Measurements from ENCODE around the gene PTPRN2.
"Not testable (repeated sequence)": the region's sequence is repeated elsewhere in the genome, so short reads cannot be mapped to it uniquely, and the experiment has no call there.

The PTPRN2 gene

GRCh38 chr7:158246272-158246959, 341.2 kb downstream of the PTPRN2 start:
- DNase-seq, result no peak

GRCh38 chr7:158245724-158246041, 341.9 kb downstream of the PTPRN2 start:
- DNase-seq, result no peak

- DNase-seq, result no peak
Observed at GRCh38 chr7:158244873-158245723, 342.5 kb downstream of the PTPRN2 start.

- no peak for DNase-seq
Observed at GRCh38 chr7:158244430-158244829, 343.2 kb downstream of the PTPRN2 start.

GRCh38 chr7:158241919-158242318, 345.7 kb downstream of the PTPRN2 start:
- no peak for DNase-seq

- DNase-seq, result no peak
Observed at GRCh38 chr7:158240801-158241200, 346.8 kb downstream of the PTPRN2 start.

GRCh38 chr7:158239290-158239981, 348.2 kb downstream of the PTPRN2 start:
- no peak for DNase-seq

GRCh38 chr7:158238616-158239289, 348.9 kb downstream of the PTPRN2 start:
- no peak for DNase-seq

- DNase-seq, result no peak
Observed at GRCh38 chr7:158237672-158238335, 349.8 kb downstream of the PTPRN2 start.

GRCh38 chr7:158236400-158236799, 351.2 kb downstream of the PTPRN2 start:
- no peak for DNase-seq

- no peak for DNase-seq
Observed at GRCh38 chr7:158235862-158236261, 351.8 kb downstream of the PTPRN2 start.

GRCh38 chr7:158229945-158230344, 357.7 kb downstream of the PTPRN2 start:
- DNase-seq, result no peak

- DNase-seq, result no peak
Observed at GRCh38 chr7:158228986-158229385, 358.6 kb downstream of the PTPRN2 start.

- no peak for DNase-seq
Observed at GRCh38 chr7:158228131-158228530, 359.5 kb downstream of the PTPRN2 start.

GRCh38 chr7:158227258-158227984, 360.2 kb downstream of the PTPRN2 start:
- DNase-seq, result no peak

GRCh38 chr7:158216198-158216597, 371.4 kb downstream of the PTPRN2 start:
- no peak for DNase-seq

GRCh38 chr7:158209435-158209834, 378.2 kb downstream of the PTPRN2 start:
- no peak for DNase-seq

- DNase-seq, result no peak
Observed at GRCh38 chr7:158206341-158206740, 381.3 kb downstream of the PTPRN2 start.

GRCh38 chr7:158204453-158204852, 383.2 kb downstream of the PTPRN2 start:
- no peak for DNase-seq

- not testable (repeated sequence) for DNase-seq
Observed at GRCh38 chr7:158203948-158204347, 383.7 kb downstream of the PTPRN2 start.

- no peak for DNase-seq
Observed at GRCh38 chr7:158194365-158194900, 393.2 kb downstream of the PTPRN2 start.

Data from suppressor macrophage (primary cell).